Ascending aorta (tissue), 2 donors: Measurements from ENCODE around the gene TRAPPC11. TPM values are rescaled to one million over a fixed set of nuclear protein-coding genes. Genes with fewer than 3 reads are reported as not detected.
A peak's percentile ranks its signal among the peaks of the same experiment; 100 is the strongest.

ENCODE experiments used
- DNase-seq, 2 donors: peaks; one replicate each; pipeline ENCODE4 v3.0.0-alpha.2; 2019; ENCODE audit warnings: low spot score in 2 of 2
- H3K27ac ChIP-seq, 2 donors: fragments of 200-600 bp; sonication (generic); one replicate each; pipeline ENCODE4 v1.5.1; 2016 to 2017; ENCODE audit warnings: mild to moderate bottlenecking in 1 of 2
- H3K27me3 ChIP-seq: fragments of 200-600 bp; sonication (generic); one replicate; pipeline ENCODE4 v1.5.1; 2017
- H3K36me3 ChIP-seq, 2 donors: fragments of 200-600 bp; sonication (generic); one replicate each; pipeline ENCODE4 v1.5.1; 2016
- H3K4me1 ChIP-seq, 2 donors: fragments of 200-600 bp; sonication (generic); one replicate each; pipeline ENCODE4 v1.5.1; 2016 to 2017; ENCODE audit warnings: mild to moderate bottlenecking in 1 of 2
- H3K4me3 ChIP-seq, 2 donors: fragments of 200-600 bp; sonication (generic); one replicate each; pipeline ENCODE4 v1.5.1; 2016 to 2017; ENCODE audit warnings: mild to moderate bottlenecking in 1 of 2
- H3K9me3 ChIP-seq, 2 donors: fragments of 200-600 bp; sonication (generic); one replicate each; pipeline ENCODE4 v1.5.1; 2016
- CTCF ChIP-seq, 3 experiments: fragments of 200-600 bp in 2 of 3; fragments of 450-650 bp in 1 of 3; sonication (generic) in 2 of 3; IDR thresholded peaks; one replicate each; pipeline ENCODE4 v1.5.1; 2016 to 2019; ENCODE audit warnings: antibody characterized with exemption in 3 of 3, mild to moderate bottlenecking in 1 of 3, moderate library complexity in 1 of 3
- intact Hi-C: fragments of 100-400 bp; cut with DNase I; formaldehyde crosslinking; loops from one replicate; pipeline ENCODE4 v1.15.1; 2023
- total RNA-seq: library from RNA; depleted of rRNA; stranded (reverse); fragments of >200 nt; gene quantifications from one replicate; pipeline ENCODE4 v1.1.0, GENCODE V29; 2016

TRAPPC11 gene
- total RNA-seq, 1 donor from 2014 or later, result 124 TPM

GRCh38 chr4:183702492-183702891 lies 43.4 kb downstream of the TRAPPC11 start:
- Histone ChIP-seq H3K9me3 (no peaks in the 10 kb centered on the region), H3K4me1 (no peaks in the 10 kb centered on the region), H3K36me3 (peaks cover 73 to 90% of the 10 kb centered on the region in 2 donors), H3K27ac (no peak overlapping the region), H3K27me3 (no peaks in the 10 kb centered on the region), H3K4me3 (no peak overlapping the region)
- intact Hi-C loops, result no loop called here
- TF ChIP-seq CTCF (IDR thresholded peaks at IDR 0.05), result no peak
- no peak for DNase-seq

- no peak for DNase-seq
- Histone ChIP-seq H3K4me1 (no peaks in the 10 kb centered on the region), H3K27me3 (no peaks in the 10 kb centered on the region), H3K27ac (no peak overlapping the region), H3K9me3 (no peaks in the 10 kb centered on the region), H3K4me3 (no peak overlapping the region), H3K36me3 (peaks cover 18 to 48% of the 10 kb centered on the region in 2 donors)
- intact Hi-C loops, result no loop called here
- no peak for TF ChIP-seq CTCF (IDR thresholded peaks at IDR 0.05)
Measured at GRCh38 chr4:183714626-183715025, 55.5 kb downstream of the TRAPPC11 start.

GRCh38 chr4:183716302-183716701 lies 57.2 kb downstream of the TRAPPC11 start:
- intact Hi-C loops, result no loop called here
- no peaks in the 10 kb centered on the region for H3K27me3 ChIP-seq
- no peak for DNase-seq
- no peak for TF ChIP-seq CTCF (IDR thresholded peaks at IDR 0.05)
- H3K36me3 ChIP-seq, result peaks cover 13 to 31% of the 10 kb centered on the region in 2 donors
- H3K4me3 ChIP-seq, result no peak overlapping the region
- no peaks in the 10 kb centered on the region for H3K9me3 ChIP-seq
- no peaks in the 10 kb centered on the region for H3K4me1 ChIP-seq
- no peak overlapping the region for H3K27ac ChIP-seq

- Histone ChIP-seq H3K27ac (no peak overlapping the region), H3K4me3 (no peak overlapping the region), H3K27me3 (no peaks in the 10 kb centered on the region), H3K36me3 (peaks cover 4 to 8% of the 10 kb centered on the region in 2 donors), H3K9me3 (no peaks in the 10 kb centered on the region), H3K4me1 (peaks cover 0 to 3% of the 10 kb centered on the region in 2 donors)
- no peak for TF ChIP-seq CTCF (IDR thresholded peaks at IDR 0.05)
- intact Hi-C loops, result no loop called here
- no peak for DNase-seq
Measured at GRCh38 chr4:183718876-183719275, 59.8 kb downstream of the TRAPPC11 start.

- peak overlapping the region; percentile 64 to 70 for H3K4me3 ChIP-seq
- no peaks in the 10 kb centered on the region for H3K36me3 ChIP-seq
- no peaks in the 10 kb centered on the region for H3K27me3 ChIP-seq
- no peak overlapping the region for H3K27ac ChIP-seq
- no peak for DNase-seq
- peaks cover 0 to 3% of the 10 kb centered on the region in 2 donors for H3K4me1 ChIP-seq
- TF ChIP-seq CTCF (IDR thresholded peaks at IDR 0.05), result peak in 1 of 3 experiments; percentile 37
- H3K9me3 ChIP-seq, result no peaks in the 10 kb centered on the region
- intact Hi-C loops, result no loop called here
Measured at GRCh38 chr4:183721207-183722081, 62.4 kb downstream of the TRAPPC11 start.
